ENCODE measurements around the gene MT1G.
A peak's percentile ranks its signal among the peaks of the same experiment; 100 is the strongest.

Gene MT1G

DNA sequence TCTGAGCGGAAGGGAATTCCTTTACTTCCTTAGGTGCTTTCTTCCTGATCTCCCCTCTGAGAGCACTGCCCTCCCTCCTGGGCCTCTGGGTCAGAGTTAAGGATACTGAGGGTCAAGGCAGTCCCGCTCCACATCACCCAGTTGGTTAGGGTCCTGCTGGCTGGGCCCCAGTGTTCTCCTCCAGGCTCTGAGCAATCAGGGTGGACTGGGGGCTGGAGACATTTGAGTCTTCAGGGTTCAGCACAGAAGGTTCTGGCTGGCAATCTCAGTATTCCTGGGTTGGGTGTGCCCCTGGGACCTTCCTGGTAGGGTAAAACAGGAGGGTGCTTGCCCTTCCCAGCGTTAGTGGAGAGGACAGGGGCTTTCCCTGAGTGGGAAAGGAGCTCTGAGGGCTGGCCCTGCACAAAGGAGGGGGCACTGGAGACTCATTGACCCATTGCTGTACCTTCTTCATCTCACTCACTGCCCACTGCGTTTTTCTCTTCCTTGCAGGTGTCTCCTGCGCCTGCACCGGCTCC lies 35.0 kb downstream of the MT1G start:
- TF ChIP-seq, protein P1, sequence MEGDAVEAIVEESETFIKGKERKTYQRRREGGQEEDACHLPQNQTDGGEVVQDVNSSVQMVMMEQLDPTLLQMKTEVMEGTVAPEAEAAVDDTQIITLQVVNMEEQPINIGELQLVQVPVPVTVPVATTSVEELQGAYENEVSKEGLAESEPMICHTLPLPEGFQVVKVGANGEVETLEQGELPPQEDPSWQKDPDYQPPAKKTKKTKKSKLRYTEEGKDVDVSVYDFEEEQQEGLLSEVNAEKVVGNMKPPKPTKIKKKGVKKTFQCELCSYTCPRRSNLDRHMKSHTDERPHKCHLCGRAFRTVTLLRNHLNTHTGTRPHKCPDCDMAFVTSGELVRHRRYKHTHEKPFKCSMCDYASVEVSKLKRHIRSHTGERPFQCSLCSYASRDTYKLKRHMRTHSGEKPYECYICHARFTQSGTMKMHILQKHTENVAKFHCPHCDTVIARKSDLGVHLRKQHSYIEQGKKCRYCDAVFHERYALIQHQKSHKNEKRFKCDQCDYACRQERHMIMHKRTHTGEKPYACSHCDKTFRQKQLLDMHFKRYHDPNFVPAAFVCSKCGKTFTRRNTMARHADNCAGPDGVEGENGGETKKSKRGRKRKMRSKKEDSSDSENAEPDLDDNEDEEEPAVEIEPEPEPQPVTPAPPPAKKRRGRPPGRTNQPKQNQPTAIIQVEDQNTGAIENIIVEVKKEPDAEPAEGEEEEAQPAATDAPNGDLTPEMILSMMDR (IDR thresholded peaks at IDR 0.05; ENCODE audit: insufficient read depth, missing control alignments), result no peak
- DNase-seq (ENCODE audit: insufficient read length, low spot score) (no peak), FAIRE-seq (no peak)

DNA sequence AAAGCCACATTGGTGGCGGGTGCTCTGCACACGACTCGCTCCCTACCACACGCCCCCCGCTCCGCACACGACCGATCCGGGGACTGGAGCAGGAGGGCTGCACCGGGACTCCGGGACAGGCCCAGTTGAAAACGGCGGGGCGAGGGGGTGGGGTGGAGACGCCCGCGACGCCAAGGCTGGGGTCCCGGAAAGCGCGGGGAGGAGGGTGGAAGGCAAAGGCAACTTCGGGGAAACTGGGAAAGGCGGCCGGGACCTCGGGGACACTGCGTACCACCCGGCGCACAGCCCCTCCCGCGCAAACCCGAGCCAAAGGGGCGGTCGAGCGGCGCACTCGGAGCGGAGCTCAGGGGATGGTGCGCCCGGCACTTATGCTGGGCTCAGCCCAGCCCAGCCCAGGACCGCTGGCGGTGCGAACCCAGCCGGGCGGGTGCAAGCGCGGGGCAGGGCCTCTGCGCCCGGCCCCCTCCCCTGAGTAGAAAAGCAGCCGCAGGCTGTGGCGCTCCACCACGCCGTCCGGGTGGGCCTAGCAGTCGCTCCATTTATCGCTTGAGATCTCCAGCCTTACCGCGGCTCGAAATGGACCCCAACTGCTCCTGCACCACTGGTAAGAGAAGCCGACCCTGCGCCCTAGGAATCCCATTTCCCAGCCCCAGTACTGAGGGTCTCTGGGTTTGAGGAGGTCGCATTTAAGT lies 35.6 kb downstream of the MT1G start, which contains the start of gene MT1M:
Gene MT1M, plus strand, starts transcription at position 504 of the 692 bp plus-strand sequence. Its CDS starts 73 bp downstream, at position 577.
- FAIRE-seq (no peak), DNase-seq (ENCODE audit: insufficient read length, low spot score) (no peak)

DNA sequence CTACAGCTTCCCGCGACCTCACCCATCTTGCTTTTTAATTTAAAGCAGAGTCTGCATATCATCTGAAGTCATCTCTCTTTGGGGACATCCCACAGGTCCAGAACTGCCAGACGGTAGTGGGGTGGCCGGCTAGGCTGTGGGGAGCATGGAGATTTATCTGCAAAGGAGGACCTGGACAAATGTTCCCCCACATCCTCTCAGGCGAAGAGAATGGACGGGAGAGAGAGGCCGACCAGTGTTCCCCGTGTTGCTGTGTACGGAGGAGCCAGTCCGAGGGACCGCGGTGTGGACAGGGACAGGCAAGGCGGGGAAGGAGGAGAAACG lies 36.1 kb downstream of the MT1G start:
- TF ChIP-seq, protein P1 (IDR thresholded peaks at IDR 0.05; ENCODE audit: insufficient read depth, missing control alignments), result no peak
- FAIRE-seq, result no peak
- no peak for DNase-seq (ENCODE audit: insufficient read length, low spot score)

More for the DNA sequence above, 35.6 kb downstream of the MT1G start, which contains the start of gene MT1M:
- TF ChIP-seq, protein P1 (IDR thresholded peaks at IDR 0.05; ENCODE audit: insufficient read depth, missing control alignments), result no peak

DNA sequence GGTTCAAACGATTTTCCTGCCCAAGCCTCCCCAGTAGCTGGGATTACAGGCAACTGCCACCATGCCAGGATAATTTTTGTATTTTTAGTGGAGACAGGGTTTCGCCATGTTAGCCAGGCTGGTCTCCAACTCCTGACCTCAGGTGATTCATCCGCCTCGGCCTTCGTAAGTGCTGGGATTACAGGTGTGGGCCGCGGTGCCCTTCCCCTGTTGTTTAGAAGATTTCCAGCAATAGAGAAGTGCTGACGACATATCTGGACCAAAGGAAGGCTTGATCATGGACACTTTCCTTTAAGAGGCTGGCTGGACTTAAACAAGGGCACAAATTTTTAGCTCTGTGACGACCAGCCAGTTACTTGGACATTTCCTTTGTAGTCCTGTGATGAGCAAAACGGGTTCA lies 36.7 kb downstream of the MT1G start:
- FAIRE-seq, result no peak
- no peak for DNase-seq (ENCODE audit: insufficient read length, low spot score)
- TF ChIP-seq, protein P1 (IDR thresholded peaks at IDR 0.05; ENCODE audit: insufficient read depth, missing control alignments), result no peak

DNA sequence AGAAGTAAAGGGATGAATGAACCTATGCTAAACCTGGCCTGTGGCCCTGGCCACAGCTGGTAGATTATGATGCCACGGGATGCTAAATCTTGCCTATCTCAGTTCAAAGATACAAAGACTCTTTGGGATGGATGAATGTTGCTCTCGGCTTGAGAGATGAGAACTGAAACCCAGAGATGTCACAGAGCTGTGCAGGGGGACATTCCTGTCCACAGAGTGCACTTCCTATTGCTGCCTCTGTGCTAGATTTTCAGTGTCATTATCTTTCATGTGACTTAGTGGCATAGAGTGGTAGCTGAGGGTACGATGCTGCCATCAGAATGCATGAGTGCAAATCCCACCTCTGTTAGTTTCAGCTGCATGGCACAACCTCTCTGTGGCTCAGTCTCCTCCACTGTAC lies 37.7 kb downstream of the MT1G start:
- TF ChIP-seq, protein P1 (IDR thresholded peaks at IDR 0.05; ENCODE audit: insufficient read depth, missing control alignments), result no peak
- DNase-seq (ENCODE audit: insufficient read length, low spot score) (no peak), FAIRE-seq (no peak)

DNA sequence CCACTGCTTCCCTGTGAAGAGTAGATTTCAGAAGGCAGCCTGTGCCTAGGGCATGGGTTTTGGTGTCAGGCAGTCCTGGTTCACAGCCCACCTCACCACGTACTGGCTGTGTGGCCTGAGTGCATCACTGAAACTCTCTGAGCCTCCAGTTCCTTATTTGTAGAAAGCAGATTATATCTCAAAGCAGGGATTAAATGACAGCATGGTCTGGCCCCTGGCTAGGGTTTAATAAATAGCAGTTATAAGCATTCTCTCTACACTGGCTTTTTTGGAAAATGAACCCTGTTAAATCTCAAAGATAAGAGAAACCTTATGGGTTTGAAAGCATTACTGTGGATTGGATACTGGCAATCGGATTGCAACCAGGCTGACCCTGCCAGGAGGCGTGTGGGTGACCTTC lies 38.3 kb downstream of the MT1G start:
- no peak for FAIRE-seq
- TF ChIP-seq, protein P1 (IDR thresholded peaks at IDR 0.05; ENCODE audit: insufficient read depth, missing control alignments), result no peak

More for the DNA sequence above, 38.3 kb downstream of the MT1G start:
- DNase-seq (ENCODE audit: insufficient read length, low spot score), result peak; percentile 39
